GM06990 (cell line): Measurements from ENCODE around the gene USP5.

ENCODE experiments used
- DNase-seq: peaks from one replicate; pipeline ENCODE4 v3.0.0-alpha.2; 2011; ENCODE audit not compliant: insufficient read length; ENCODE audit errors: extremely low read depth
- H3K27me3 ChIP-seq: replicated peaks from 2 replicates; pipeline ENCODE4 v1.6.0; 2011; ENCODE audit warnings: low read length; ENCODE audit not compliant: control insufficient read depth, insufficient read depth
- H3K36me3 ChIP-seq: 2 replicates; pipeline ENCODE4 v1.5.1; 2011; ENCODE audit warnings: low read length; ENCODE audit not compliant: control insufficient read depth, insufficient read depth
- H3K4me3 ChIP-seq: replicated peaks from 2 replicates; pipeline ENCODE4 v1.5.1; 2011; ENCODE audit warnings: low read depth, mild to moderate bottlenecking, control low read depth, low read length
- TF ChIP-seq, protein P1 (sequence below): IDR thresholded peaks from 2 replicates; pipeline ENCODE4 v1.5.1; 2011; ENCODE audit warnings: low read length, control low read depth, mild to moderate bottlenecking, inconsistent platforms; ENCODE audit not compliant: insufficient read depth, poor library complexity, severe bottlenecking

The USP5 gene

DNA sequence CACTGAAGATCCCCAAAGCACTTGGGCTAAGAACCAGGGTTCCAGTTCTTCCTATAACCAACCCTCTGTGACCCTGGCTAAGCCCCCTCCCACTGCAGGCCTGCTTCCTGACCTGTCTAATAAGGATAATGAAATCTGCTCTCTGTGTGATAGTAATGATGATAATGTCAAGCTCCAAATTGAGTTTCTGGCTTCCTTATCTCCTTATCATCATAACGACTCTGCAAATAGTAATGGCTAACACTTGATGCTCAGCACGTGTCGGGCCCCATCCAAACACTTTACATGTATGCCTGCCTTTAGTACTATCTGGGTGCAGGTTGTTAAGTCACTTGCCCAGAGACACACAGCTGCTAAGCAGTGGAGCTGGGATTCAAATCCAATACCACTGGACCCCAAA, 35.4 kb upstream of the USP5 start:
- peaks cover 4% of the 10 kb centered on the region for H3K27me3 ChIP-seq
- DNase-seq, result no peak
- no peaks in the 10 kb centered on the region for H3K36me3 ChIP-seq
- TF ChIP-seq, protein P1, sequence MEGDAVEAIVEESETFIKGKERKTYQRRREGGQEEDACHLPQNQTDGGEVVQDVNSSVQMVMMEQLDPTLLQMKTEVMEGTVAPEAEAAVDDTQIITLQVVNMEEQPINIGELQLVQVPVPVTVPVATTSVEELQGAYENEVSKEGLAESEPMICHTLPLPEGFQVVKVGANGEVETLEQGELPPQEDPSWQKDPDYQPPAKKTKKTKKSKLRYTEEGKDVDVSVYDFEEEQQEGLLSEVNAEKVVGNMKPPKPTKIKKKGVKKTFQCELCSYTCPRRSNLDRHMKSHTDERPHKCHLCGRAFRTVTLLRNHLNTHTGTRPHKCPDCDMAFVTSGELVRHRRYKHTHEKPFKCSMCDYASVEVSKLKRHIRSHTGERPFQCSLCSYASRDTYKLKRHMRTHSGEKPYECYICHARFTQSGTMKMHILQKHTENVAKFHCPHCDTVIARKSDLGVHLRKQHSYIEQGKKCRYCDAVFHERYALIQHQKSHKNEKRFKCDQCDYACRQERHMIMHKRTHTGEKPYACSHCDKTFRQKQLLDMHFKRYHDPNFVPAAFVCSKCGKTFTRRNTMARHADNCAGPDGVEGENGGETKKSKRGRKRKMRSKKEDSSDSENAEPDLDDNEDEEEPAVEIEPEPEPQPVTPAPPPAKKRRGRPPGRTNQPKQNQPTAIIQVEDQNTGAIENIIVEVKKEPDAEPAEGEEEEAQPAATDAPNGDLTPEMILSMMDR, result no peak
- no peak overlapping the region for H3K4me3 ChIP-seq

DNA sequence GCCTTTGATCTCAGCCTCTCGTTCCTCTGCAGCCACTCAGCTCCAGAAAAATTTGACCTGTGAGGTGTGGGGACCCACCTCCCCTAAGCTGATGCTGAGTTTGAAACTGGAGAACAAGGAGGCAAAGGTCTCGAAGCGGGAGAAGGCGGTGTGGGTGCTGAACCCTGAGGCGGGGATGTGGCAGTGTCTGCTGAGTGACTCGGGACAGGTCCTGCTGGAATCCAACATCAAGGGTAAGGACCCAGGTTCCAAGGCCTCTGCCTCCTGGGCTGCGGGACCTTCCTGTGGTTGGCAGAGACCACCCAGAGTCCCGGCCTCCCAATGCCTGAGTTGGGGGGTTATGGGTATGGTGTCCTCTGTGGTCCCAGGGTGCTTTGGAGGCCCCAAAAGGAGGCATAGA, 34.9 kb upstream of the USP5 start:
- DNase-seq, result no peak
- H3K27me3 ChIP-seq, result peaks cover 4% of the 10 kb centered on the region
- TF ChIP-seq, protein P1, result no peak

DNA sequence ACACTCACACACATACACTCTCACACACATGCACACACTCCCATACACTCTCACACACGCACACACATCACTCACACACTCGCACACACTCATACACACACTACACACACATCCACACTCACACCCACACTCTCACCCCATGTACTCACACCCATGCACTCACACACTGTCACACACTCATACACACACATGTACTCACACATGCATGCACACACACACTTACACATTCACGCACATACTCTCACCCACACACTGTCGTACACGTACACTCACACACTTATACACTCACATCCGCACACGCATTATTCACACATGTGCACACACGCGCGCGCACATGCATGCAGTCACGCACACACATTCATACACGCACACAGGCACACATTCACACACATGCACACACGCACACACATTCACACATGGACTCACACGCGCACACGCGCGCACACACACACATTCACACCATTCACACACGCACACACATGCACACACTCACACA, 34.2 kb upstream of the USP5 start:
- peaks cover 4% of the 10 kb centered on the region for H3K27me3 ChIP-seq
- no peak overlapping the region for H3K4me3 ChIP-seq
- TF ChIP-seq, protein P1, result no peak
- no peaks in the 10 kb centered on the region for H3K36me3 ChIP-seq
- DNase-seq, result no peak

More for the DNA sequence above, 34.9 kb upstream of the USP5 start:
- Histone ChIP-seq H3K36me3 (no peaks in the 10 kb centered on the region), H3K4me3 (no peak overlapping the region)

DNA sequence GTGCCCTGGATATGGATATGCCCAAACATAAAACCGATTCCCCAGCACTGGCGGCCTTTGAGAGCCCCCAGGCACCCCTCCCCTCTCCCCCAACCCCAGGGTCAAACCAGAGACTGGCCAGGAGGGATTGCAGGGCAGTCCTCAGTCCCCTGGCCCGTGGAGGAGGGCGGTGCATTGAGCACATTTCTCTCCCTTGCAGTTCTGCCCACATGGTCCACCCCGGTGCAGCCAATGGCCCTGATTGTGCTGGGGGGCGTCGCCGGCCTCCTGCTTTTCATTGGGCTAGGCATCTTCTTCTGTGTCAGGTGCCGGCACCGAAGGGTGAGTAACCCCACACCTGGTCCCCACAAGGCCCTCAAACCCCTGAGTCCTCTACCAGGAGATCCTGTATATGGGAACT, 33.7 kb upstream of the USP5 start:
- H3K27me3 ChIP-seq, result peaks cover 5% of the 10 kb centered on the region
- no peak overlapping the region for H3K4me3 ChIP-seq
- TF ChIP-seq, protein P1, result no peak
- no peak for DNase-seq
- no peaks in the 10 kb centered on the region for H3K36me3 ChIP-seq

DNA sequence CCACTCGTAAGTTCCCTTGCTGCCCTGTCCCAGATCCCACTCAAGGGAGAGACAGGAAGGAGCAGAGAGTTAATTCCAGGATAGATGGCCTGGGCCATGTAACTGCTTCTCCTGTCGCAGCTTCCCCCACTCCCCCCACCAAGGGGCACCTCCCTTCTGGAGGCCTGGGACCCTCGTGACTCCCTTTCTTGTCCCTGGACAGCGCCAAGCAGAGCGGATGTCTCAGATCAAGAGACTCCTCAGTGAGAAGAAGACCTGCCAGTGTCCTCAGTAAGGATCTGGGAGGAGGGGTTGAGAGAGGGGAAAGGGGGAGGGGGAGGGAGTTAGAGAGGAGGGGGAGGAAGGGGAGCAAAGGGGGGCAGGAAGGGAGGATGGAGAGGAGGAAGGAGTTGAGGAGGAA, 33.3 kb upstream of the USP5 start:
- no peaks in the 10 kb centered on the region for H3K36me3 ChIP-seq
- TF ChIP-seq, protein P1, result no peak
- no peak overlapping the region for H3K4me3 ChIP-seq
- peaks cover 5% of the 10 kb centered on the region for H3K27me3 ChIP-seq
- DNase-seq, result no peak
